ENCODE measurements around the gene IRF2.

GRCh38 chr4:184463856-184464255, 10.5 kb downstream of the IRF2 start:
- TF ChIP-seq CTCF (IDR thresholded peaks at IDR 0.05) (no peak), EZH2phosphoT487 (IDR thresholded peaks at IDR 0.05) (no peak)

Data from neural progenitor cell (in vitro differentiated cells).